Keratinocyte (primary cell): ENCODE data around the gene TIA1. TPM values are rescaled to one million over a fixed set of nuclear protein-coding genes. Genes with fewer than 3 reads are reported as not detected.

ENCODE experiments used
- DNase-seq: peaks from one replicate; pipeline ENCODE4 v3.0.0-alpha.2; 2011; ENCODE audit warnings: low read depth, missing footprints, low spot score
- FAIRE-seq: peaks from 2 replicates; lab custom pipeline; 2011; peaks lifted over from hg19 to GRCh38; lab: Jason Lieb, UNC
- H2AFZ ChIP-seq: 2 replicates; pipeline ENCODE4 v1.6.0; 2012; ENCODE audit warnings: low read length, control low read depth, inconsistent platforms; ENCODE audit not compliant: control insufficient read depth
- H3K27ac ChIP-seq: 2 replicates; pipeline ENCODE4 v1.5.1; 2011; ENCODE audit warnings: low read length; ENCODE audit not compliant: control insufficient read depth, insufficient read depth
- H3K27me3 ChIP-seq: 3 replicates; pipeline ENCODE4 v1.6.0; 2011; ENCODE audit warnings: low read length; ENCODE audit not compliant: control insufficient read depth, insufficient read depth; ENCODE audit errors: extremely low read depth
- H3K36me3 ChIP-seq, 2 experiments: 2 replicates in 1 of 2; 3 replicates in 1 of 2; pipeline ENCODE4 v1.5.1; 2011; ENCODE audit warnings: low read length in 2 of 2, mild to moderate bottlenecking in 1 of 2; ENCODE audit not compliant: control insufficient read depth in 2 of 2, insufficient read depth in 2 of 2; ENCODE audit errors: extremely low read depth in 1 of 2
- H3K4me1 ChIP-seq: 3 replicates; pipeline ENCODE4 v1.5.1; 2011; ENCODE audit warnings: low read length; ENCODE audit not compliant: control insufficient read depth, insufficient read depth; ENCODE audit errors: extremely low read depth
- H3K4me2 ChIP-seq: 3 replicates; pipeline ENCODE4 v1.6.0; 2011; ENCODE audit warnings: low read depth, low read length; ENCODE audit not compliant: control insufficient read depth, insufficient read depth; ENCODE audit errors: extremely low read depth
- H3K4me3 ChIP-seq, 3 experiments: fragments of 200-600 bp in 1 of 3; sonication (generic) in 1 of 3; 2 replicates in 2 of 3; 3 replicates in 1 of 3; pipeline ENCODE4 v1.5.1; 2011 to 2016; ENCODE audit warnings: low read length in 3 of 3, mild to moderate bottlenecking in 3 of 3, control low read depth in 2 of 3, inconsistent platforms in 1 of 3, low read depth in 1 of 3, mixed read lengths in 1 of 3, mixed run types in 1 of 3, moderate library complexity in 1 of 3; ENCODE audit not compliant: control insufficient read depth in 2 of 3, insufficient read depth in 2 of 3; ENCODE audit errors: extremely low read depth in 1 of 3
- H3K79me2 ChIP-seq: 2 replicates; pipeline ENCODE4 v1.6.0; 2012; ENCODE audit warnings: low read length; ENCODE audit not compliant: control insufficient read depth, insufficient read depth
- H3K9ac ChIP-seq: 3 replicates; pipeline ENCODE4 v1.6.0; 2011; ENCODE audit warnings: low read length; ENCODE audit not compliant: control insufficient read depth, insufficient read depth; ENCODE audit errors: extremely low read depth
- H3K9me1 ChIP-seq: 3 replicates; pipeline ENCODE4 v1.6.0; 2011; ENCODE audit warnings: low read length; ENCODE audit not compliant: control insufficient read depth, insufficient read depth; ENCODE audit errors: extremely low read depth
- H3K9me3 ChIP-seq: 2 replicates; pipeline ENCODE4 v1.5.1; 2012; ENCODE audit warnings: low read depth, low read length; ENCODE audit not compliant: control insufficient read depth
- H4K20me1 ChIP-seq: 3 replicates; pipeline ENCODE4 v1.6.0; 2011; ENCODE audit warnings: low read length; ENCODE audit not compliant: control insufficient read depth, insufficient read depth; ENCODE audit errors: extremely low read depth
- EZH2 ChIP-seq: IDR thresholded peaks from one replicate; pipeline ENCODE4 v1.6.1; 2012; ENCODE audit warnings: inconsistent platforms, mild to moderate bottlenecking, low read length, moderate library complexity
- dilution Hi-C: fragments of 300-500 bp; cut with MboI; formaldehyde crosslinking; loops from one replicate; pipeline ENCODE4 v1.7.0; 2020; ENCODE audit warnings: low sequenced_read_pairs; ENCODE audit not compliant: extremely low pct_ligation_motif_present
- polyA plus RNA-seq, 5 experiments: library from polyadenylated mRNA; depleted of rRNA in 3 of 5; stranded (reverse) in 3 of 5; stranded (forward) in 1 of 5; unstranded in 1 of 5; fragments of >200 nt; gene quantifications; 1 replicate in 1 of 5; 2 replicates in 3 of 5; 3 replicates in 1 of 5; pipeline versions ENCODE4 v1.2.1 to v1.2.3, GENCODE V29; 2011 to 2012; ENCODE audit warnings: missing spikeins in 2 of 5, low read depth in 1 of 5, low replicate concordance in 1 of 5
- TF ChIP-seq, protein P1 (sequence below), 3 experiments: IDR thresholded peaks in 1 of 3; conservative IDR thresholded peaks in 1 of 3; optimal IDR thresholded peaks in 1 of 3; 2 replicates in 2 of 3; 3 replicates in 1 of 3; pipeline versions ENCODE3 to v1.5.1; 2011; ENCODE audit warnings: low read length in 3 of 3, mild to moderate bottlenecking in 3 of 3, moderate library complexity in 2 of 3, control low read depth in 1 of 3, inconsistent platforms in 1 of 3; ENCODE audit not compliant: insufficient read depth in 2 of 3; ENCODE audit errors: extremely low read depth in 1 of 3

Gene TIA1
- polyA plus RNA-seq, 1 donor (not counting 4 experiments of a cell fraction or from before 2014, with no cell fraction given), result 76.3 TPM

DNA sequence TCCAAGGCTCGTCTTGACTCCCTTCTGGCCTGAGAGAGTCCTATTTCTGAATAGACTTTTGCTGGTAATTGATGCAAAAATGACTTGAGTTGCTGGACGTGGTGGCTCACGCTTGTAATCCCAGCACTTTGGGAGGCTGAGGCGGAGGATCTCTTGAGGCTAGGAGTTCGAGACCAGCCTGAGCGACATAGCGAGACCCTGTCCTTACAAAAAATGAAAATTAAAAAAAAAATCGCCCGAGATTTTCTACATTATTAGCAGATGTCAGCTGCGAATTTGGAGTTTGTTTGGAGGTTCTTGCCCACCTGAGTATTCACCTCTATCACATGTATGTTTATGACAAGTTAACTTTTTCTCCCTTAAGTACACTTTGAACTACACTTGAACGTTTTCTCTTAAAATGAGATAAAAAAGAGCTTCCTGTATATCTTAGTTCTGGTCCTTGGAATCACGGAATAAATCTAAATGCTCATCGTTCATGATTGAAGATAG, 57.1 kb downstream of the TIA1 start:
- H3K9me3 ChIP-seq, result no peaks in the 10 kb centered on the region
- H3K4me3 ChIP-seq, result peak overlapping the region; percentile 23 to 72 (median 65)
- no peak for TF ChIP-seq EZH2
- TF ChIP-seq, protein P1, sequence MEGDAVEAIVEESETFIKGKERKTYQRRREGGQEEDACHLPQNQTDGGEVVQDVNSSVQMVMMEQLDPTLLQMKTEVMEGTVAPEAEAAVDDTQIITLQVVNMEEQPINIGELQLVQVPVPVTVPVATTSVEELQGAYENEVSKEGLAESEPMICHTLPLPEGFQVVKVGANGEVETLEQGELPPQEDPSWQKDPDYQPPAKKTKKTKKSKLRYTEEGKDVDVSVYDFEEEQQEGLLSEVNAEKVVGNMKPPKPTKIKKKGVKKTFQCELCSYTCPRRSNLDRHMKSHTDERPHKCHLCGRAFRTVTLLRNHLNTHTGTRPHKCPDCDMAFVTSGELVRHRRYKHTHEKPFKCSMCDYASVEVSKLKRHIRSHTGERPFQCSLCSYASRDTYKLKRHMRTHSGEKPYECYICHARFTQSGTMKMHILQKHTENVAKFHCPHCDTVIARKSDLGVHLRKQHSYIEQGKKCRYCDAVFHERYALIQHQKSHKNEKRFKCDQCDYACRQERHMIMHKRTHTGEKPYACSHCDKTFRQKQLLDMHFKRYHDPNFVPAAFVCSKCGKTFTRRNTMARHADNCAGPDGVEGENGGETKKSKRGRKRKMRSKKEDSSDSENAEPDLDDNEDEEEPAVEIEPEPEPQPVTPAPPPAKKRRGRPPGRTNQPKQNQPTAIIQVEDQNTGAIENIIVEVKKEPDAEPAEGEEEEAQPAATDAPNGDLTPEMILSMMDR (optimal IDR thresholded peaks at IDR 0.05 in 1 of 3, IDR thresholded peaks at IDR 0.05 in 1 of 3, conservative IDR thresholded peaks at IDR 0.05 in 1 of 3; ENCODE audit: extremely low read depth in 1 of 3, insufficient read depth in 2 of 3, low read length in 3 of 3), result no peak
- H4K20me1 ChIP-seq, result no peaks in the 10 kb centered on the region
- H3K4me2 ChIP-seq, result peak overlapping the region; percentile 97
- DNase-seq (no peak), FAIRE-seq (no peak)
- H3K9me1 ChIP-seq, result no peaks in the 10 kb centered on the region
- peaks cover 9% of the 10 kb centered on the region for H3K4me1 ChIP-seq
- H2AFZ ChIP-seq, result peak overlapping the region; percentile 78
- H3K79me2 ChIP-seq, result no peaks in the 10 kb centered on the region
- peak overlapping the region; percentile 82 for H3K9ac ChIP-seq
- H3K36me3 ChIP-seq, result no peaks in the 10 kb centered on the region
- dilution Hi-C loops, result no loop called here
- H3K27ac ChIP-seq, result peak overlapping the region; percentile 91
- H3K27me3 ChIP-seq, result no peaks in the 10 kb centered on the region

DNA sequence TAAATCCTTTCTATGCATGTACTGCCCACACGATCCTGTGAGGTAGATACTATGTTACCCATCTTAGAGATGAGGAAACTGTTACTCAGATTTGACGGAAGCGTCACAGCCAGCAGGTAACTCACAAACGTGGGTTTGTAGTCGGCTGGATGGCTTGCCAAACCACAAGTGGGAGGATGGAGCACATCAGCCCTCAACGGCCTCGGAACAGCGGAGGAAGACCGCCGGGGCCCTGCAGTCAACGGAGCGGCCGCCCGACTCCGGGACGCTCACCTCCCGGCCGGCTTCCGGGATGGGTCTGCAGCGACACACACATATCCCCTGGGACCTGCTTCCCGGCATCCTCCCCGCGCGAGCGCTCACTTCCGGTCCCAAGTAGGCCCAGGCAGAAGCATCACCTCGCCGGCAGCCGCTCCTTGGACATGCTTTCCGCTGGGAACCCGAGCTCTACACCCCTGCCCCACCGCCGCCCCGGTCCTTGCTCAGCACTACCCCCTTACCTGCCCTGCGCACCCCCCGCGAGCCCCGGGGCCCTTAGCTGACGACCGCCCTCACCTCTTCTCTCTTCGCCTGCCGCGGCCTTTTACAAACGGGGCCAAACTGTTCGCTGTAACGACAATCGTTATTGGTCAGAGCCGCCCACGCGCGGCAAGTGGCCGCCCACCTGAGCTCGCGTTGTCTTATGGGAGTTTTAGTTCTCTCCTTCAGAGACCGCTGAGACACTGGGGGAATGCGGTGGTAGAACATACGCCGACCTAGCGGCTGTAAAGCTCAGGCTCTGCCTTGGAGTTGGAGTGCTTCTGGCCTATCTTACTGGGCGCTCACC, 57.8 kb downstream of the TIA1 start, which contains the start of gene C2orf42:
TSS of gene C2orf42 (minus strand) at position 602 of the 826 bp plus-strand sequence. CDS start 9,034 bp downstream, outside the sequence.
- peak; percentile 66 for DNase-seq
- dilution Hi-C loops, result no loop called here
- H2AFZ ChIP-seq, result peak within 1 kb of the TSS; percentile 92

More for the DNA sequence above, 57.8 kb downstream of the TIA1 start, which contains the start of gene C2orf42:
- H4K20me1 ChIP-seq, result no peaks in the 10 kb centered on the region
- H3K27me3 ChIP-seq, result no peaks in the 10 kb centered on the region
- peak within 1 kb of the TSS; percentile 97 for H3K4me2 ChIP-seq
- peak within 1 kb of the TSS; percentile 82 for H3K9ac ChIP-seq
- no peaks in the 10 kb centered on the region for H3K9me1 ChIP-seq
- peak; percentile 52 for FAIRE-seq
- H3K27ac ChIP-seq, result peak within 1 kb of the TSS; percentile 91
- H3K4me1 ChIP-seq, result peaks cover 9% of the 10 kb centered on the region
- no peaks in the 10 kb centered on the region for H3K36me3 ChIP-seq
- H3K79me2 ChIP-seq, result no peaks in the 10 kb centered on the region
- H3K9me3 ChIP-seq, result no peaks in the 10 kb centered on the region
- no peak for TF ChIP-seq EZH2
- TF ChIP-seq, protein P1 (optimal IDR thresholded peaks at IDR 0.05 in 1 of 3, IDR thresholded peaks at IDR 0.05 in 1 of 3, conservative IDR thresholded peaks at IDR 0.05 in 1 of 3; ENCODE audit: extremely low read depth in 1 of 3, insufficient read depth in 2 of 3, low read length in 3 of 3), result no peak
- peak within 1 kb of the TSS; percentile 65 to 92 (median 72) for H3K4me3 ChIP-seq
